HCT116 (cell line): ENCODE data around the gene TEX19. TPM values are rescaled to one million over a fixed set of nuclear protein-coding genes. Genes with fewer than 3 reads are reported as not detected.

Source experiments
- ATAC-seq: fragments of 200-7000 bp; cut with Tn5 transposase; 2 replicates; pipeline ENCODE4 v1.9.1; 2020; ENCODE audit warnings: mild to moderate bottlenecking, moderate library complexity
- BruUV-seq: library from RNA; stranded (reverse); fragments of 400-500 nt; replicated peaks from 2 replicates; lab custom pipeline; 2021; lab: Mats Ljungman, UMichigan
- CTCF ChIA-PET: fragments of 300-600 bp; sonication (Branson Sonifier 250); formaldehyde crosslinking; loops from one replicate; lab custom pipeline; 2021; ENCODE audit warnings: antibody characterized with exemption; lab: Charles Lee
- POLR2A ChIA-PET: fragments of 300-600, 350-600 bp; sonication (Branson Sonifier 250); formaldehyde crosslinking; loops from one replicate; lab custom pipeline; 2021; ENCODE audit warnings: antibody characterized with exemption; lab: Charles Lee
- RAD21 ChIA-PET, 2 experiments: fragments of 300-600 bp; sonication (Branson Sonifier 250); formaldehyde crosslinking; loops; one replicate each; lab custom pipeline; 2023; ENCODE audit warnings: low total read pairs in 2 of 2; ENCODE audit not compliant: uncharacterized antibody in 2 of 2, unreplicated experiment in 2 of 2, low non-redundant PET in 1 of 2; lab: Charles Lee
- DNase-seq: peaks from one replicate; pipeline ENCODE4 v3.0.0-alpha.2; 2010; ENCODE audit warnings: low read depth, low spot score
- H2AFZ ChIP-seq: fragments of 200-600 bp; shearing (Covaris generic), sonication (generic); 2 replicates; pipeline ENCODE4 v1.6.1; 2017; ENCODE audit warnings: low read depth, mixed run types, mixed read lengths, antibody characterized with exemption, low read length; ENCODE audit not compliant: poor library complexity, severe bottlenecking
- H3K27ac ChIP-seq: 2 replicates; pipeline ENCODE4 v1.5.1; 2012; ENCODE audit warnings: low read depth, low read length
- H3K27me3 ChIP-seq: fragments of 200-600 bp; sonication (generic); 2 replicates; pipeline ENCODE4 v1.6.1; 2016; ENCODE audit warnings: mixed run types, low read length, mixed read lengths; ENCODE audit not compliant: insufficient read depth
- H3K36me3 ChIP-seq, 2 experiments: fragments of 200-500 bp in 1 of 2; fragments of 200-600 bp in 1 of 2; sonication (Bioruptor generic) in 1 of 2; sonication (generic) in 1 of 2; 2 replicates each; pipeline versions ENCODE4 v1.5.1 to v1.6.1; 2014 to 2016; ENCODE audit warnings: low read length in 2 of 2, inconsistent platforms in 1 of 2, mixed read lengths in 1 of 2, mixed run types in 1 of 2; ENCODE audit not compliant: insufficient read depth in 2 of 2, control insufficient read depth in 1 of 2
- H3K4me1 ChIP-seq, 2 experiments: fragments of 200-600 bp in 1 of 2; sonication (generic) in 1 of 2; 2 replicates each; pipeline versions ENCODE4 v1.5.1 to v1.6.1; 2012 to 2017; ENCODE audit warnings: low read length in 2 of 2, inconsistent platforms in 1 of 2, mild to moderate bottlenecking in 1 of 2, mixed read lengths in 1 of 2, mixed run types in 1 of 2, moderate library complexity in 1 of 2; ENCODE audit not compliant: insufficient read depth in 2 of 2, control insufficient read depth in 1 of 2
- H3K4me2 ChIP-seq: fragments of 200-600 bp; sonication (generic); 2 replicates; pipeline ENCODE4 v1.6.1; 2017; ENCODE audit warnings: mixed run types, low read length, mixed read lengths
- H3K4me3 ChIP-seq, 2 experiments: fragments of 200-600 bp in 1 of 2; sonication (generic) in 1 of 2; replicated peaks in 1 of 2; 2 replicates each; pipeline ENCODE4 v1.5.1; 2011 to 2016; ENCODE audit warnings: low read length in 2 of 2, control low read depth in 1 of 2, low read depth in 1 of 2, mild to moderate bottlenecking in 1 of 2, mixed read lengths in 1 of 2, mixed run types in 1 of 2
- H3K79me2 ChIP-seq: fragments of 200-600 bp; sonication (generic); 2 replicates; pipeline ENCODE4 v1.6.1; 2017; ENCODE audit warnings: mild to moderate bottlenecking, mixed run types, low read length, moderate library complexity, mixed read lengths; ENCODE audit not compliant: insufficient read depth
- H3K9ac ChIP-seq: fragments of 200-600 bp; sonication (generic); 2 replicates; pipeline ENCODE4 v1.6.1; 2016; ENCODE audit warnings: low read length, mixed read lengths
- H3K9me2 ChIP-seq: fragments of 200-600 bp; sonication (generic), shearing (Covaris generic); 2 replicates; pipeline ENCODE4 v1.6.1; 2017; ENCODE audit warnings: mixed run types, mild to moderate bottlenecking, moderate library complexity; ENCODE audit not compliant: insufficient read depth
- H3K9me3 ChIP-seq, 2 experiments: fragments of 200-500 bp in 1 of 2; fragments of 200-600 bp in 1 of 2; sonication (Bioruptor generic) in 1 of 2; sonication (generic) in 1 of 2; 2 replicates each; pipeline ENCODE4 v1.6.1; 2014 to 2017; ENCODE audit warnings: low read length in 2 of 2, mixed read lengths in 2 of 2, inconsistent platforms in 1 of 2, low read depth in 1 of 2, mild to moderate bottlenecking in 1 of 2, mixed run types in 1 of 2, moderate library complexity in 1 of 2; ENCODE audit not compliant: control insufficient read depth in 1 of 2, insufficient read depth in 1 of 2
- H4K20me1 ChIP-seq: fragments of 200-600 bp; sonication (generic), shearing (Covaris generic); 2 replicates; pipeline ENCODE4 v1.6.1; 2017; ENCODE audit warnings: mixed run types, mild to moderate bottlenecking, moderate library complexity; ENCODE audit not compliant: insufficient read depth
- ATF3 ChIP-seq: IDR thresholded peaks from 2 replicates; pipeline ENCODE4 v1.6.1; 2012
- CBX3 ChIP-seq: IDR thresholded peaks from 2 replicates; pipeline ENCODE4 v1.6.1; 2012; ENCODE audit warnings: low read depth
- CEBPB ChIP-seq: IDR thresholded peaks from 2 replicates; pipeline ENCODE4 v1.6.1; 2012; ENCODE audit warnings: low read depth
- EGR1 ChIP-seq: IDR thresholded peaks from 2 replicates; pipeline ENCODE4 v1.6.1; 2012; ENCODE audit warnings: low read depth
- EZH2 ChIP-seq: fragments of 200-600 bp; sonication (generic); IDR thresholded peaks from 2 replicates; pipeline ENCODE4 v1.6.1; 2017; ENCODE audit warnings: antibody characterized with exemption, mixed run types
- EZH2phosphoT487 ChIP-seq: fragments of 200-600 bp; IDR thresholded peaks from 2 replicates; pipeline ENCODE4 v1.6.1; 2018; ENCODE audit warnings: antibody characterized with exemption, borderline replicate concordance
- FOSL1 ChIP-seq: IDR thresholded peaks from 2 replicates; pipeline ENCODE4 v1.6.1; 2012; ENCODE audit warnings: low read depth
- JUND ChIP-seq: IDR thresholded peaks from 2 replicates; pipeline ENCODE4 v1.6.1; 2012
- MAX ChIP-seq: IDR thresholded peaks from 2 replicates; pipeline ENCODE4 v1.6.1; 2012
- POLR2A ChIP-seq: IDR thresholded peaks from 2 replicates; pipeline ENCODE4 v1.7.0; 2011; ENCODE audit warnings: borderline replicate concordance; ENCODE audit not compliant: insufficient read depth, insufficient read length; ENCODE audit errors: extremely low read depth
- REST ChIP-seq: IDR thresholded peaks from 2 replicates; pipeline ENCODE4 v1.6.1; 2012; ENCODE audit warnings: low read depth
- SIN3A ChIP-seq: IDR thresholded peaks from 2 replicates; pipeline ENCODE4 v1.6.1; 2012; ENCODE audit warnings: low read depth
- SRF ChIP-seq: IDR thresholded peaks from 2 replicates; pipeline ENCODE4 v1.6.1; 2012; ENCODE audit warnings: low read depth
- ZBTB33 ChIP-seq: IDR thresholded peaks from 2 replicates; pipeline ENCODE4 v1.6.1; 2011; ENCODE audit warnings: mild to moderate bottlenecking, low read length, moderate library complexity; ENCODE audit not compliant: insufficient replicate concordance; ENCODE audit errors: extremely low read depth
- ZNF274 ChIP-seq: fragments of 200-500 bp; sonication (Bioruptor generic); IDR thresholded peaks from 2 replicates; pipeline ENCODE4 v1.6.1; 2014; ENCODE audit warnings: mild to moderate bottlenecking, low read depth, low read length, inconsistent platforms
- intact Hi-C: fragments of 100-400 bp; cut with micrococcal nuclease; formaldehyde crosslinking; loops from 2 replicates; pipeline ENCODE4 v1.10.0; 2022
- total RNA-seq: library from RNA; stranded (reverse); gene quantifications from one replicate; pipeline ENCODE4 v1.2.1, GENCODE V29; 2021; ENCODE audit not compliant: unreplicated experiment

The TEX19 gene
- total RNA-seq, 1 experiment from 2014 or later = 2.1 TPM

DNA sequence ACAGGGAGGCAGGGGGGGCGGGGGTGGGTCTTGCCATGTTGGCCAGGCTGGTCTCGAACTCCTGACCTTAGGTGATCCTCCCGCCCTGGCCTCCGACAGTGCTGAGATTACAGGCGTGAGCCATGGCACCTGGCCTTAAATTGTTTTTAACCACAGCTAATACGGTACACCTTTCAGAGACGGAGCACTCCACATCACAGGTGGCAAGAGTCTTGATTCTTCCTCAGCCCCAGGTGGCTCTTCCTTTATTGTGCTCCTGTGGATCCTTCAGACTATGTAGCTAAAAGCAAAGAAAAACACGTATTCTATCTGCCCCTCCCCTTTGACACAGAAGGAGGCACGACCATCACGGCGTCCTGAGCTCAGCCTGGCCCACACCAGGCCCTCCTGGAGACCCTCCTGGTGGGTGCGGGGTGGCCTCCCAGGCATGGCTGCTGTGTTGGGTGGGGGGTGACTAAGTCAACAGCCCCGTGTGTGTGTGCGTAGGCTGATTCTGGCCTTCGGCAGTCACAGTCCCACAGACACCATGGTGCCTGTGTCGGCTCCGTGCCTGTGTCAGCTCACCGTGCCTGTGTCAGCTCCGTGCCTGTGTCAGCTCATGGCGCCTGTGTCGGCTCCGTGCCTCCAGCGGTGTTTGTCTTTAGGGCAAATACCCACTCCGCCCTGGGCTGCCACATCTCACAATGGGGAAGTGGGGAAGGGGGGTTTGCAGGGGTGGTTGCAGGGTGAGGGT is 14.7 kb upstream of the TEX19 start (continued):
- TF ChIP-seq ZBTB33 (no peak), FOSL1 (no peak), ZNF274 (no peak), EGR1 (no peak)
- TF ChIP-seq, all 23 proteins: peak for 0

GRCh38 chr17:82345151-82345976 is 13.7 kb upstream of the TEX19 start:
- intact Hi-C loops = no loop called here
- Histone ChIP-seq H3K9me3 (no peaks in the 10 kb centered on the region), H3K27ac (no peak overlapping the region), H3K36me3 (no peaks in the 10 kb centered on the region), H3K79me2 (no peaks in the 10 kb centered on the region), H4K20me1 (no peaks in the 10 kb centered on the region), H3K9ac (no peak overlapping the region), H2AFZ (no peak overlapping the region), H3K4me1 (peaks cover 3 to 16% of the 10 kb centered on the region in 2 experiments), H3K9me2 (no peaks in the 10 kb centered on the region), H3K4me3 (no peak overlapping the region), H3K27me3 (no peaks in the 10 kb centered on the region), H3K4me2 (no peak overlapping the region)
- ATAC-seq (no peak), DNase-seq (no peak)
- BruUV-seq = no TSS peak
- no peak for TF ChIP-seq CBX3
- TF ChIP-seq ATF3 = no peak
- no peak for TF ChIP-seq POLR2A
- no peak for TF ChIP-seq JUND
- TF ChIP-seq MAX = no peak
- no peak for TF ChIP-seq EZH2phosphoT487
- TF ChIP-seq REST = no peak
- TF ChIP-seq ZNF274 = no peak
- no peak for TF ChIP-seq SIN3A
- TF ChIP-seq EZH2 = no peak
- TF ChIP-seq CEBPB = no peak
- TF ChIP-seq SRF = no peak
- TF ChIP-seq FOSL1 = no peak
- ChIA-PET CTCF (interaction anchor here (1.5 kb wide), 1 partner anchor 314 kb away, joined by 3 read pairs; the partner anchor contains the start of gene RAC3), POLR2A (interaction anchor here (0.6 kb wide), 1 partner anchor 53 kb away, joined by 3 read pairs; no protein-coding TSS in a partner anchor), RAD21 (no interaction called here)
